ENCODE results near the gene CFAP221. TPM values are rescaled to one million over a fixed set of nuclear protein-coding genes. Genes with fewer than 3 reads are reported as not detected.

CFAP221 gene
- total RNA-seq, 1 experiment from 2014 or later: 0.20 TPM

DNA sequence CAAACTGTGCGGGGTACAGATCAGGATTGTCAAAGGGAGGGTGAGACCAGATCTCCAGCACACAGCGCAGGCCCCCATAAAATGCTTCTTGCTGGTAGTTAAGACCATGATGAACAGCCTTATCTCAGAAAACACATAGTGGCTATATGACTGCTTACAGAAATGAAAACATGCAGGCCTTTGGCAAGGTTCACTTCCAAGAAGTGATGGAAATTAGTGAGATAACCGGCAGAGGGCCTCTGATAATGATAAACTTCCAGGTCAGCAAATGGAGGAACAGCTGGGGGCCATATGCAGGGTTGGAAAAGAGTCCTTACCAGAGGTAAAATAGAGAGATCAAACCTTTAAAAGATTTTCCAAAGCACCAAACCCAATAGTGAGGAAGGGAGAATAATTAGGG lies 46.6 kb downstream of the CFAP221 start:
- Histone ChIP-seq H3K4ac (ENCODE audit: low read depth, low read length) (no peak overlapping the region), H3K27ac (ENCODE audit: insufficient read length, low read depth, low read length) (no peak overlapping the region), H4K91ac (ENCODE audit: insufficient read length, low read depth, low read length) (no peak overlapping the region), H3K56ac (ENCODE audit: insufficient read length, low read depth, low read length) (no peak overlapping the region), H2AK5ac (ENCODE audit: insufficient read length, low read length) (no peak overlapping the region), H3K14ac (ENCODE audit: insufficient read depth, low read length) (no peak overlapping the region), H3K23ac (ENCODE audit: insufficient read length, low read depth, low read length) (no peak overlapping the region), H3K79me2 (ENCODE audit: insufficient read depth, low read length) (no peaks in the 10 kb centered on the region), H3K79me1 (ENCODE audit: insufficient read depth, low read depth, low read length, poor library complexity, severe bottlenecking) (no peaks in the 10 kb centered on the region), H4K8ac (replicated peaks; ENCODE audit: insufficient read length, low read depth, low read length) (no peak overlapping the region), H2BK5ac (ENCODE audit: insufficient read length, low read length) (no peak overlapping the region), H2BK20ac (ENCODE audit: low read depth, low read length, poor library complexity, severe bottlenecking) (no peak overlapping the region), H4K5ac (ENCODE audit: insufficient read length, low read depth, low read length) (no peak overlapping the region), H2AFZ (ENCODE audit: low read length) (no peak overlapping the region), H2BK15ac (ENCODE audit: low read depth, low read length) (no peak overlapping the region), H3K4me2 (ENCODE audit: insufficient read depth, insufficient read length, low read length) (no peak overlapping the region), H3K27me3 (ENCODE audit: insufficient read depth, low read length) (no peaks in the 10 kb centered on the region), H2BK120ac (ENCODE audit: low read depth, low read length, poor library complexity, severe bottlenecking) (no peak overlapping the region), H3K4me1 (ENCODE audit: insufficient read depth, low read length) (no peaks in the 10 kb centered on the region), H3K23me2 (ENCODE audit: insufficient read length, low read depth, low read length, poor library complexity, severe bottlenecking) (no peaks in the 10 kb centered on the region), H4K20me1 (ENCODE audit: control insufficient read depth, insufficient read depth, insufficient read length) (no peaks in the 10 kb centered on the region), H3K9me3 (ENCODE audit: control insufficient read depth, low read depth, low read length) (no peaks in the 10 kb centered on the region), H3K18ac (ENCODE audit: insufficient read length, low read depth, low read length) (no peak overlapping the region), H2BK12ac (ENCODE audit: insufficient read length, low read depth, low read length) (no peak overlapping the region), H3K9ac (ENCODE audit: extremely low read depth, insufficient read length, low read length) (no peak overlapping the region), H3T11ph (ENCODE audit: low read length) (no peak overlapping the region)
- Mint-ChIP-seq H3K9me3 (no peaks in the 10 kb centered on the region), H3K36me3 (ENCODE audit: insufficient read depth in 1 of 3, low read depth in 3 of 3) (no peaks in the 10 kb centered on the region), H3K27me3 (ENCODE audit: low read depth) (peaks cover 3% of the 10 kb centered on the region; the same call in 1 of the 2 replicates), H3K4me3 (no peak overlapping the region), H3K27ac (no peak overlapping the region), H3K4me1 (peaks cover 3 to 5% of the 10 kb centered on the region in 2 experiments; a peak in 2 of 4 replicates)
- WGBS (ENCODE audit: extremely low coverage, insufficient read length, low lambda C conversion rate): no CpG with 5 or more reads among the region's 3 CpGs
- DNase-seq: no peak
- no peak for TF ChIP-seq CTCF (conservative IDR thresholded peaks at IDR 0.05)

All from H9 (cell line).